Stimulated activated CD4-positive, alpha-beta T cell treated with anti-CD3 and anti-CD28 coated beads, TNF-alpha, amount 100 ng/mL, for 48 hours (primary cell): ENCODE data around the gene POLE.

Experiments used
- DNase-seq, 3 donors: peaks; one replicate each; pipeline ENCODE4 v3.0.0-alpha.2; 2020; ENCODE audit warnings: low read depth in 3 of 3

POLE gene

GRCh38 chr12:132597333-132598316 lies 89.5 kb downstream of the POLE start:
- DNase-seq = no peak

GRCh38 chr12:132596016-132596415 lies 91.1 kb downstream of the POLE start:
- DNase-seq = no peak

GRCh38 chr12:132595183-132595582 lies 92.0 kb downstream of the POLE start:
- DNase-seq = no peak

GRCh38 chr12:132593938-132594358 lies 93.2 kb downstream of the POLE start:
- peak in 1 of 3 donors; percentile 18 for DNase-seq

GRCh38 chr12:132593521-132593920 lies 93.6 kb downstream of the POLE start:
- no peak for DNase-seq

DNA sequence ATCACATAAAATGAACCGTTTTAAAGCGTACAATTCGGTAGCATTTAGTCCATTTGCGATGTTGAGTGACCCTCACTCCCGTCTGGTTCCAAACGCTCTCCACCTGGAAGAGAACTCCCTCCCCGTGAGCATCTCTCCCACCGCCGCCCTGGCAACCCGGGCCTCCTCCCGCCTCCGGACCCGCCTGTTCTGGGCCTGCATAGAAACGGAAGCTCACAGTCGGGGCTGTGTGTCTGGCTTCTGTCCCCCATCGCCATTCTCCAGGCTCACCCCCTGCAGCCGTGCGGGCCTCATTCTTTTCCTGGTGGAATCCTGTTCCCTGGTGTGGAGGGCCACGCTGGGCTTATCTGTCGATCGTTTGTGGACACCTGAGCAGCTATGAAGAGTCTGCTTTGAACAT lies 94.1 kb downstream of the POLE start:
- DNase-seq = no peak

- DNase-seq = no peak
These were observed 94.7 kb downstream of the POLE start for GRCh38 chr12:132592282-132592970.

DNA sequence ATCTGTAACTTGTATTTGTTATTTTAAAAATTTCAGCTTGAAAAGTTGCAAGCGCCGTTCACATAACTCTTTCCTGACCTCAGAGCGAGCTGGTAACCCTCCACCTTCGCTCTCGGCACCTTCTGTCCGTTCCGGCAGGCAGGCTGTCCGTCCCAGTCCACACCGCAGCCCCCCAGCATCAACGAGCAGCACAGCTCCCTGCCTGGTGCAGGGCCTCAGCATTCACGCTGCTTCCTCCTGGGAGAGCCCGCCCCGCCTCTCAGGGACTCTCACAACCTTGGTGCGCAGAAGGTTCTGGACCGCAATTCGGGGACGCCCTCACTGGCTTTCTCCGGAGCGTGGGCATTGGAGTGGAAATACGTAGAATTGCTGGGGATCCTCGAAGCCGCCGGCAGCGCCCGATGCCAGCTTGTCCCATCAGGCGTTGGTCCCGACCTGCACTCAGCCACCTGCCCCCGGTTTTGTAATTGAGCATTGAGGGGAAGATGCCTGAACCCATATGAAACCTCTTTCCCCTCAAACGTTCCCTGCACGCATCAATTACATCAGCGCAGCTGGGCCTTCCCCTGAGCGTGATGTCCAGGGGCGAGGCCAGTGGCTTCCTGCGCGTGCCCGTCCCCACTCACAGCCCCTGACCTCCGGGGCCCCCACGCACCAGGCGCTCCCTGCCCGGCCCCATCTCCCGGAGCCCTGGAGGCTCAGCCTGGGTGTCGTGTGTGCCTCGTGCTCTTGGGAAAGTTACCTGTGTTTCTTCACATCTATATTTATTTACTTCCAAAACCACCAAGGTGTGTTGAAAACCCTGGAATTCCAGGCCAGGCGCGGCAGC lies 95.8 kb downstream of the POLE start:
- no peak for DNase-seq

DNA sequence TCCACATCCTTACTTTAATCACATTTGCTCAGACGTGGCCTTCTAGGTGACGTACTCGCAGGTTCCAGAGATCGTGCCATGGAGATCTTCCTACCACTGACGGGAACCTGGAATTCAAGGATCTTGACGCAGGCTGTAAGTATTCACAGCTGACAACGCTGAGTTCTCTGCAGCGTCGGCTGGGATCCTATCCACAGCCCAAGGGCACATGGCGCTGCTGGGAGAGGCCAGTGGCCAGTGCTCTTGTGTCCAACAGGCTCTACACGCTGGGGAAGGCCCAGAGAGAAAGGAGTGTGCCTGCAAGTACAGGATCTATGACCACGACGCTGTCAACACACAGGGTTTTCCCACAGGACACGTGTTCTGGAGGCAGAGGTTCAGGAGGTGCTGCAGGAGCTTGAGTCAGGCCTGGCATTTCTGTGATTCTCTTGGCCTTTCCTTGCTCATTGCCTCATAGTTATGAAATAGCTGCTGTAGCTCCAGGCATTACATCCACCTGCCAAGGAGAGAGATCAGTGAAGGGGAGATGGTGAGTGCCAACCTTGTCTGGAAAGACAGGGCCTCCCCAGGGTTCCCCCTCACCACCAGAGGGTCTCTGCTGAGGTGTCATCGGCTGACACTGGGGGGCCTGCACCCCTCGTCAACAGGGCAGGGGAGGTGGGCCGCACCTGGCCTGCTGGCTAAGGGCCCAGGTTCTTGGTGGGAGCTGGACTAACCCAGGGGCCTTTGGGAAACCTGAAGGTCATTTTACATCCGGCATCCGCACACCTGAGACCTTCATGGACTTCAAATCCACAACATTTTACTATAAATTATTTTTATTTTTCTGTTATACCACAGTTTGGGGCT lies 98.1 kb downstream of the POLE start:
- no peak for DNase-seq

- no peak for DNase-seq
These were observed 98.8 kb downstream of the POLE start for GRCh38 chr12:132588319-132588718.

DNA sequence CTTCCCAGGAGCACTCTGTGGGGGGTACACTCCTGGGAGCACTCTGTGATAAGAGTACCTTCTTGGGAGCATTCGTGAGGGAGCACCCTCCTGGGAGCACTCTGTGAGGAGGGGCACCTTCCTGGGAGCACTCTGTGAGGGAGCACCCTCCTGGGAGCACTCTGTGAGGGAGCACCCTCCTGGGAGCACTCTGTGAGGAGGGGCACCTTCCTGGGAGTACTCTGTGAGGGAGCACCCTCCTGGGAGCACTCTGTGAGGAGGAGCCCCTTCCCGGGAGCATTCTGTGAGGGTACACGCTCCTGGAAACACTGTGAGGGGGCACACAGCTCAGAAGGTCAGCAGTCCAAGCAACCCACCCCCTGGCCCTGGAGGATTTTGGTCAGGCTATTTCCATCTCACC lies 99.4 kb downstream of the POLE start:
- no peak for DNase-seq

DNA sequence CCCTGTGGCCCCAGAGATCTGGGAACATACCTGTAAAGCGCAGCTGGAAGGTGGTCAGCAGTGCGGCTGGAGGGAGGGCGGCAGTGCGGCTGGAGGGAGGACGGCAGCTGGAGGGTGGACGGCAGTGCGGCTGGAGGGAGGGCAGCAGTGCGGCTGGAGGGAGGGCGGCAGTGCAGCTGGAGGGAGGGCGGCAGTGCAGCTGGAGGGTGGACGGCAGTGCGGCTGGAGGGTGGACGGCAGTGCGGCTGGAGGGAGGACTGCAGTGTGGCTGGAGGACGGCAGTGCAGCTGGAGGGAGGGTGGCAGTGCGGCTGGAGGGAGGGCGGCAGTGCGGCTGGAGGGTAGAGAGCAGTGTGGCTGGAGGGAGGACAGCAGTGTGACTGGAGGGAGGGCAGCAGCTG lies 100.2 kb downstream of the POLE start:
- DNase-seq = no peak

DNA sequence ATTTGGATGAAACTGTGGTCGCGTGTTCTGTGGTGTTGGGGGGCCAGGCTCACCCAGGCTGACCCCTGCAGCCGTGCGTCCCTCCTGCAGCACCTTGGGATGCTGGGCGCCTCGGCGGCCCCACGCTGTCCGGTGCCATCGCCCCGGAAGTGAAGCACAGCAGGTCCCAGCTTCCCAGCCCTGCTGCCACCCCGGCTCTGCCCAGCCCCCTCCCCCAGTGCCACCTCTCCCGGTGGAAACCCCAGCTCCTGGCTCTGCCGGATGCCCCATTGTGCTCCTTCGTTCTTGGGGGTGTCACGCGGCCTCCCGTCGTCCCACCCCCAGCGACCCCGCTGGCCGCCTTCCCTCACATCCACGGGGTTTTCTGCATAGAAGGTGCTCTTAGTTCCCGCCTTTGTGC lies 102.0 kb downstream of the POLE start:
- no peak for DNase-seq

- no peak for DNase-seq
These were observed 102.7 kb downstream of the POLE start for GRCh38 chr12:132584429-132584828.

- DNase-seq = no peak
These were observed 103.4 kb downstream of the POLE start for GRCh38 chr12:132583736-132584135.

- no peak for DNase-seq
These were observed 103.8 kb downstream of the POLE start for GRCh38 chr12:132583411-132583710.

DNA sequence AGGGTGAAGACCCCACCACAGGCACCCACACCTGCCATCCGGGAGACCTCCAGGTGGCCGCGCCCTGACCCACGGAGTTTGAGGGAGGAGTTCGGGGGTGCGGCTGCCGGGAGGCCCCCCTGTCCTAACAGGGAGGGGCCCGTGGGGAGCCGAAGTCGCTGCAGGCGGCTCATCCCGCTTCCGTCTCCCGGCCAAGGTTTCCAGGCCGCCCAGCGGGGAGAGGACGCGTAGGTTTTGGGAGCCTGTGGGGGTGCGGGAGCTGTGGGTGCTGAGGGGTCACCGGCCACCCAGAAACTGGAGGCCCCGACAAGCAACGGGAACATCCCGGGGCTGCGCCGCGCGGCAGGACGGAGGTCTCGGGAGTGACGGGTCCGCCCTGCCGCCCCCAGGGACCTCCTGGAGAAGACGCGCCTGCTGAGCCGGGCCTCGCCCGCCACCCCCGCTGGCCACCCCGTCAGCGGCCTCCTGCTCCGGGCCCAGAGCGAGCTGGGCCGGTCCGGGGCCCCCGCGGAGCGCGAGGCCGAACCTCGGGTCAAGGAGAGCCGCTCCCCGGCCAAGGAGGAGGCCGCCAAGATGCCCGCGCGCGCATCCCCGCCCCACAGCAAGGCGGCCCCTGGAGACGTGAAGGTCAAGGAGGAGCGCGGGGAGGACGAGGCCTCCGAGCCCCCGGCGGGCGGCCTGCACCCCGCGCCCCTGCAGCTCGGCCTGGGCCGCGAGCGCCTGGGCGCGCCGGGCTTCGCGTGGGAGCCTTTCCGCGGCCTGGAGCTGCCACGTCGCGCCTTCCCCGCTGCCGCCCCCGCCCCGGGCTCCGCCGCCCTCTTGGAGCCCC lies 104.3 kb downstream of the POLE start:
- DNase-seq = no peak

GRCh38 chr12:132582058-132582420 lies 105.1 kb downstream of the POLE start:
- no peak for DNase-seq

- no peak for DNase-seq
These were observed 105.6 kb downstream of the POLE start for GRCh38 chr12:132581348-132582057.
